HG03575 (cell line): ENCODE measurements around the gene RAB5A.
"Not testable (repeated sequence)": the region's sequence is repeated elsewhere in the genome, so short reads cannot be mapped to it uniquely, and the experiment has no call there.

ENCODE experiments used
- ATAC-seq: cut with Tn5 transposase; IDR thresholded peaks from one replicate; pipeline ENCODE4 v1.9.1; 2021; ENCODE audit not compliant: unreplicated experiment, insufficient number of reproducible peaks, low FRiP score; ENCODE audit errors: extremely low read depth

RAB5A gene

DNA sequence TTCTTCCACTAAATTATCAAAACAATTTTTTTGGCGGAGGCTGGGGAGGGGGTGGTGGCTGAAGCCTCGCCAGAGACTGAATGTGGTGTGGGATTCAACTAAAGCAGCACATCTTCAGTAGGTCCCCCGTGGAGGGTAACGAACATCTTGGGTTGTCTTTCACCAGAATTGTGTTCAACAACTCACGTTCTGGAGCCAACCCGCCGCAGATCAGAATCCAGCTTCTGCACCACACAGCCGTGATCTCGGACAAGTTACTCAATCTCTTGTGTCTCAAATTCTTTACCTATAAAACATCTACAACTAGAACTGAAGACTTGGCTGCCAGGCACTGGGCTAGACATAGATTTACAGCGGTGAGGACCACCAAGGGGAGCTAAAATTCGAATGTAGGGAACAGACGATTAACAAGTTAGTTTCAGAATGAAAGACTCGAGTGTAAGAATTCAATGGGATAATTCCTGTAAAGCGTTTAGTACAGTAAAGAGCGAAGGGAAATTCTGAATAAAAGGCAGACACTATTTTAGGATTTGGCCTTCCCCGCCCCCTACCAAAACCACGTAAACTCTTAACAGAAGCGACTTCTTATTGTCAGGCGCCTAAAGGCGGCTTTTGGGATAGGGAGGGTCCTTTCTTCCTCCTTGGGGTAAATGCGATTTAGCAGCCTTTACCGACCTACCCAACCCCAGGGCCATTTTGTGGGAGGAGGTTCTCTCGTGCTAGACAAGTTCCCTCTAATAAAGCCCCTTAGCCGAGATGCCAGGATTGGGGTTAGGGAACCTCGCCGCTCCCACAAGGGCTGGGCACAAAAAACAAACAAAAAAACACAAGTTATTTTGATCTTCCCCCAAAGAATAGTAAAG is 697 bp upstream of the RAB5A start:
- ATAC-seq: no peak

- ATAC-seq: no peak
Measured at GRCh38 chr3:19947549-19948225, 790 bp downstream of the RAB5A start.

- no peak for ATAC-seq
Measured at GRCh38 chr3:19948226-19948591, 1.3 kb downstream of the RAB5A start.

DNA sequence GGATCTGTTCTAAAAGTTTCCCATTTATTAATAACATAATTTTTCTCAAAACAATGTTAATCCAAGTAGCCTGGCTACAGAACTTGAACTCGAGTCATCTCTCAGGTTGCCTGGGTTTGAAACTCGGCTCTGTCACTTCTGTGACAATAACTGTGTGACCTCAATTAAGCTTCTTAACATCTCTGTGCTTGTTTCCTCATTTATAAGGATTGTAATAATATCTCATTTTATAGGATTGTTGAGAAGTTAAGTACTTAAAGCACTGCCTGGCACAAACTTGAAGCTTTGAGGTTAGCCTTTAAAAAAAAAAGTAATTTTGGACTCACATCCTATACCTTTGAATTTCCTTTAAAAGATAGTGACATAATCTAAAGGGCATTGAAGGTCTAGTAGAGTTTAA is 3.4 kb downstream of the RAB5A start:
- ATAC-seq: no peak

GRCh38 chr3:19954676-19955075 is 7.8 kb downstream of the RAB5A start:
- ATAC-seq: no peak

GRCh38 chr3:19957354-19957753 is 10.5 kb downstream of the RAB5A start:
- not testable (repeated sequence) for ATAC-seq

DNA sequence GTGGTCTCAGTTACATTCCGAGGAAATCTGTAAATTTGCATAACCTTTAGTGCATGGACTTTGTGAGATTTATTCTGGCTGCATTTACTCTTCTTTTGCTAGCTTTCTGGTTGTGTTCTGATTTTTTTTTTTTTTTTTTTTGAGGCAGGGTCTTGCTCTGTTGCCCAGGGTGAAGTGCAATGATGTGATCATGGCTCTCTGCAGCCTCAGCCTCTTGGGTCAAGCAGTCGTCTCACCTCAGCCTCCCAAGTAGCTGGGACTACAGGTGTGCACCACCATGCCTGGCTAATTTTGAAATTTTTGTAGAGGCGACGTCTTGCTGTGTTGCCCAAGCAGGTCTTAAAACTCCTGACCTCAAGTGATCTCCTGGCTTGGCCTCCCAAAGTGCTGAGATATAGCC is 12.6 kb downstream of the RAB5A start:
- ATAC-seq: no peak

GRCh38 chr3:19960696-19961095 is 13.8 kb downstream of the RAB5A start:
- ATAC-seq: no peak

GRCh38 chr3:19961960-19962359 is 15.1 kb downstream of the RAB5A start:
- ATAC-seq: no peak

GRCh38 chr3:19967208-19967607 is 20.3 kb downstream of the RAB5A start:
- no peak for ATAC-seq

GRCh38 chr3:19967812-19968211 is 20.9 kb downstream of the RAB5A start:
- no peak for ATAC-seq

- ATAC-seq: no peak
Measured at GRCh38 chr3:19970327-19970726, 23.4 kb downstream of the RAB5A start.

GRCh38 chr3:19972054-19972453 is 25.2 kb downstream of the RAB5A start:
- ATAC-seq: no peak

DNA sequence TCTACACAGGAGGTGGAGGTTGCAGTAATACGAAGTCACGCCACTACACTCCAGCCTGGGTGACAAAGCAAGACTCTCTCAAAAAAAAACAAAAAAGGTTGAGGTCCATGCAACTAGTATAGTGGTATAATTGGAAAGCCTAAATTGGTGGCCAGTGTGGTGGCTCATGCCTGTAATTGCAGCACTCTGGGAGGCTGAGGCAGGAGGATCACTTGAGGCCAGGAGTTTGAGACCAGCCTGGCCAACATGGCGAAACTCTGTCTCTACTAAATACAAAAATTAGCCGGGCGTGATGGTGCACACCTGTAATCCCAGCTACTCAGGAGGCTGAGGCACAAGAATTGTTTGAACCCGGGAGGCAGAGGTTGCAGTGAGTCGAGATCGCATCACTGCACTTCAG is 42.0 kb downstream of the RAB5A start:
- not testable (repeated sequence) for ATAC-seq

DNA sequence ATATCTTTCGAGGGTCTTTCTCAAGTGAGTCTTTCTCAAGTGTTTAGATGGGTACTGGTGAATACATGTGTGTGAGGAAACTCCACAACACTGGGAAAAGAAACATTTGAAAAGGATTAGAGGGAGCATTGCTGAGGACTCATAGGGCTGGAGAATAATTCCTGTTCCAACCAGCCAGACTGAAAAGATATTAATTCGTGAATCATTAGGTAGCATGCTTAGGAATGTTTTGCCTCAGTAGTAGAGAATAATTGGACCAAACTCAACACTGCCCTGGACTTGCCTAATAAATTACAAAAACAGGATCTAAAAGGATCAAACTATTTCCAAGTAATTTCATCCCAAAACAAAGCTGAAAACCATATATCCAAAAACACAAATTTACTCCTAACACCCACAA is 47.9 kb downstream of the RAB5A start:
- no peak for ATAC-seq

DNA sequence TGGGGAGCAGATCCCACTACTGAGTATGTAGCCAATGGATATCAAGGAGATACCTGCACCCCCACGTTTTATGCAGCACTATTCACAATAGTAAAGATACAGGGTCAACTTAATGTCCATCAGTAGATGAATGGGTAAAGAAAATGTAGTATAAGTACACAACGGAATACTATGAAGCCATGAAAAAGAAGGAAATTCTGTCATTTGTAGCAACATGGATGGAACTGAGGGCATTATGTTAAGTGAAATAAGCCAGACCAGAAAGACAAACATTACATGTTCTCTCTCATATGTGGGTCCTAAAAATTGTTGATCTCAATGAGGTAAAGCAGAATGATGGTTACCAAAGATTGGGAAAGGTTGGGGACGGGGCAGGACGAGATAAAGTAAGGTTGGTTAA is 50.6 kb downstream of the RAB5A start:
- no peak for ATAC-seq

- ATAC-seq: no peak
Measured at GRCh38 chr3:20001932-20002331, 55.0 kb downstream of the RAB5A start.

DNA sequence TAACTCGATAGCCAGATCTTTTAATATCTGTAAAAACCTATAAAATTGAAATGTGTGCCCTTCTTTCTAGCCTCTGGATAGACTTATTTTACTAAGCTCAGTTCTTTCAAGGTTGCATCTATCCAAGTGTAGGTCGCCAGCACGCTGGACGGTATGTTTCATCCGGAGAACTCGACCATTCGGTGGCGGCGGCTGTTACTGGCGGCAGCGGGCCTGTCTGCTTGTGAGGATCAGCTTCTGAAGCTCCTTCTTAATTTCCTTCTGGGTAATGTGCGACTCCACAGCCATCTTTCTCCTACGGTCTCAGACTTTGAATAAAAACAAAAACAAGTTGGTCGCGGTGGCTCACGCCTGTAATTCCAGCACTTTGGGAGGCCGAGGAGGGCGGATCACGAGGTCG is 61.1 kb downstream of the RAB5A start:
- ATAC-seq: no peak

DNA sequence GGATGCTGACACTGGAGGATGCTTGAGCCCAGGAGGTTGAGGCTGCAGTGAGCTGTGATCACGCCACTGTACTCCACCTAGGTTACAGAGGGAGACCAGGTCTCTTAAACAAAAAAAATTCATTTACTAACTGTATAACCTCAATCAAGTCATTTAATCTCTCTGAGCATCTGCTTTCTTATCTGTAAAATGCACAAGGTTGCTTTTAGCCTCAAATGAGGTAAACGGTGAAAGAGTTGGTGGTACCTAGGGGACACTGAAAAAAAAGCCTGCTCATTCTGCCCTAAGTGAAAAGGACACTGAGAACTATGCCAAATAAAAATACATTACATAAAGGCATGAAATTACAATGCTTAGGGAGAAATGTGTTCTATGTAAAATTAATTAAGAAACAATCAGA is 61.7 kb downstream of the RAB5A start:
- no peak for ATAC-seq

- no peak for ATAC-seq
Measured at GRCh38 chr3:20012164-20012563, 65.3 kb downstream of the RAB5A start, which contains the start of gene PP2D1. PP2D1 (minus strand) TSS chr3:20012264; CDS start chr3:20012072, 192 bp downstream.
